ENCODE data around the gene SPTLC3.

The SPTLC3 gene

DNA sequence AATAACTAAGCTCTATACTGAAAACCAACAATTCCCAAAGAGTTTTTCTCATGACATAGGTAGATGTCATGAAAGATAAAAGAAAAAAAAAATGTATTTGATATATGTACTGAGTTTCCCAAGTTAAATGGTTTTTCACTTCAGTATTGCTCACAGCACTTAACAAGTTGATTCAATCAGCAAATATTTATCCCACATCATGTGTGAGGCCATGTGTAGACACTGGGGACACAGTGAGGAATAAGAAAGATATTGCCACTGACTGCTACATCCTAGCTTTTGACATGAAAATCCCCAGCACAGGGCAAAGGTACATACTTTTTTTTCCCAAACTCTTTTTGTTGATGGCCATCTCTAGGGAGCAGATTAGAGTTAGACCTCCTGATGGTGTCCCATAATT, 25.3 kb downstream of the SPTLC3 start:
- DNase-seq (ENCODE audit: low read depth) = no peak

DNA sequence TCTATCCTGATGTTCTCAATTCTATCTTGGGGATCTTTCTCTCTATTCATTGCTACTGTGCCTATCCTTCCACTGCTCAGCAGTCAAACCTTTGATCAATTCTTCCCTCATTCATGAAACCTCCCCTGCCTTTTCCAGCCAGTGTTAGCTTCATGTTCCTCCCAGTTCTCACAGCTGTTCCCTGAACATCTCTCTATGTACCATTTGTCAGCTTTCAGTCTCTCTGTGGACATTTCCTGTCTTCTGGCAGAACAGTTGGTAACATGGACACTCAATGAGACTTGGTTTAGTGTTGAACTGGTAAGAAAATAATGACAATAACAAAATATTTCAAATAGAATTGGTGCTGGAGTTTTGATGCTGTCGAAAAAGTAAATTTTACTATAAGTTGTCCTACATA, 26.2 kb downstream of the SPTLC3 start:
- no peak for DNase-seq (ENCODE audit: low read depth)

DNA sequence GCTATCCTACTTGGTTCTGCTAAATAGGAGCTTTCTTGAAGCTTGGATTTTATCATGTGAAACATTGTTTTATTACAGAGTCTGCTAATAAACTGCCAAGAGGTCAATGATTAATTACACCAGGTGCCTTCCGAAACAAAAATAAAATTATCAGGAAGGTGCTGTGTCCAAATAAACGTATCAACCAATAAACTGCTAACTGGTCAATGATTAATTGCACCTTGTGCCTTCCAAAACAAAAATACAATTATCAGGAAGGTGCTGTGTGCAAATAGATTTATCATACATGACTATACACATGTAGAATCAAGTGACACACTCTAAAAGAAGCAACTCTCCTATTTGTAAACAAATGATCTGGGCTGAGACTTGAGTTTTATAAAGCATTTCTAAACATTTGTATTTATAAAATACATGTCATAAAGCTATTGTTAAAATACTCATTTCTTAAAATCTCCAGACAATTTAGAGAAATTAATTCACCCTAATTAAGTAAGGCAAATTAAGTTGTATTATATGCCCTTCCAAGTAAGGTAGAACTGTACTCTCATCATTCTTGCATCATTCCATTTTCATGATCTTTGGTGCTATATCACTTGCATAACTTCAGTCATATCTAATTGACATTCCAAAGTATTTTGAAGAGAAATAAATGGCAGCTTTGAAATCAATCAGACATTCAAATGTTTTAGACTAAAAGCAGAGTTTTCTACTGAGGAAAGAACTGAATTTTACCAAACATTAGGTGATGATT, 26.8 kb downstream of the SPTLC3 start:
- DNase-seq (ENCODE audit: low read depth) = no peak

DNA sequence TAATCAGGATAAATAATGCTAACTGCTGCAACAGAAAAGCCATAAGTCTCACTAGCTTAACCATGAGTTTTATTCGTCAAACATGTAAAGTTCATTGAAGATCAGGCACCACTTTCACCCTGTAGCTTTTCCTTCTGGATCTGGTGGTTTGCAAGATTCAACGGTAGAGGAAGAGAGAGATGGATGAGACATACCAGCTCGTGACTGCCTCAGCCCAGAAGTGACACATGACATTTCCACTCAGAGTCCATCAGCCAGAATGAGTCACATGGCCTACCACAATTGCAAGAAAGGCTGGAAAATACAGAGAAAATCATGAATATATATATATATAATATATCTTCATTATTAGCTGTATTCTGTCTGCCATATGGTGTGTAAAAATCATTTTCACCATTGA, 29.0 kb downstream of the SPTLC3 start:
- no peak for DNase-seq (ENCODE audit: low read depth)

DNA sequence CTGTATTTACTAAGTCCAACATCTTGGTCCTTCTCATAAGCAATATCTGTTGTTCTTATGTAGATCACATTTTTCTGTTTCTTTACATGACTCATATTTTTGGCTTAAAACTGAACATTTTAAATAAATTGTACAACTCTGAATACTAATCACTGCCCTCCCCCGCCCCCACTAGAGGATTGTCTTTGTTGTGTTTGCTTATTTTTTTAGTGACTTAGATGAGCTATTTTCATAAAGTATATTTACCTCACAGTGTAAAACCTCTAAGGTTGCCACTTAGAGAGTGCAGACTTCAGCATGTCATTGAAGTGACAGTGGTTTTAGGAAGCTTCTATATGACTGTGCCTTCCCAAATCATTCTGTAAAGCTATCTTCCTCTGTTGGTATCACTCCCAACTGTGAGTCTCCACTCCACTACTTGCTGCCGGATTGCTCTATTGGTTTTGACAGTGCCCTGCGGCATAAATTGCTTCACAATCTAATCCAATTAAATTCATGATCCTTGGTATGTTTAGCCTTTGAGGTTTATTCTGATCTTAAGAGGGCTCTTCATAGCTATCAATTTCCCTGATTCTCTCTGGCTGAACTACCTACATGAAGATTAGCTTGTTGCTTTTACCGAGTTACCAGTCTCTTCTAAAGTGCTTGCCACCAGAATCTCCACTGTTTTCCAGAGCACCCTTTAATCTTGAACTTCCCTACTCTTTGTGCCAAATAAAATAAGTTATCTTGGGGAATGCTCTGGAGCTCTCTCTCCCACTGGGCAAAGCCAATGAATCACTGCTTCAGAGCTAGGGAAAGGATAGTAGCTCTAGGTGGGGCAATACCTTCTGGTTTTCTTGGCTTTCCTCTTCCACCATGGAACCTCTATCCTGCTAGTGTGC, 33.0 kb downstream of the SPTLC3 start:
- DNase-seq (ENCODE audit: low read depth) = no peak

DNA sequence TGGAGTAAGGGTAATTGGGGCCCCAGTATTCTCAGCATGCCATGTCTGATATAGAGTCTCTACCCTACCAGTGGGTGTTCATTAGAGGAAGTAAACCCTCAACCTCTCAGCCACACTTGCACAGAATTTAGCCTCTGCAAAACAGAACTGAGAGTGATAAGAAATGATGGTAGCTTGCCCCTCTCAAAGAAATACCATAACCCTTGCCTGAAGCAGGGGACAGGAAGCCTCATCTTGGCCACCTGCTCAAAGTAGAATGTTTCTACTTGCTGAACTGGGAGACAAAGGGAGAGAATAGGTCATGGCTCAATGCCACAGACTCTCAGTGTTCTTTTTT, 33.7 kb downstream of the SPTLC3 start:
- no peak for DNase-seq (ENCODE audit: low read depth)

DNA sequence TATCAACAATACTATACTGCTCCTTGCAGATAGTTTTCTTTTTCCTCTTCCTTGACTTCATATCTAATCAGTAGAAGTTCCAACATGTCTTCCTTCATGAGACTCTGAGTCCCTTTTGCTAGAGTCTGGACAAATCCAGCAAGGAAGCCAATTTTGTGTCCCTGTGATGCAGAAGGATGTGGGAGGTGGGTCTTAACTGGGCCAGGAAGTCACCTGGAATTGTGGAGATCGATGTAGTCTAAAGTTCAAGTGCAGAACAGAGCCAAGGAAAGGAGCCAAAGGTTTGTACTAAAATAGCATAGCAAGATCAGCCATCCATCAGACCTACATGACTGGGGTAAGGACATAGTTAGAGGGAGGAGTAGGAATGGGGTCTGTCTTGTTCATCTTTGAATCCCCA, 37.6 kb downstream of the SPTLC3 start:
- DNase-seq (ENCODE audit: low read depth) = no peak

DNA sequence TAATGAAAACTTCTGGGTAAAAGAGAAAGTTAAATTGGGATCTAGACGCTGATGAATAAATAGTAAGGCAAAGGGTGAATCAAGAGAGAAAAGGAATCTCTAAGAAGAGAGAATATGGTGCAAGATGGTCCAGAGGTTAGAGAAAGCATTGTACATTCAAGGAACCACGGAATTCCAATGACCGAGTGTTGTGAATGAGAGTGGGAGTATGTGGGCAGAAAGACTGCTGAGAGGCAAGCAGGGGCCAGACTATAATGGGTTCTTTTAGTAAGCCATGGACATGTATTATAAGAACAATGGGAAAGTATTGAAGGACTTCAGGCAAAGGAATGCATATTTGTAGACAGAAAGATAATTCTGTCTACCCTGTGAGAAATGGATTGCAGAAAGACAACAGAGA, 45.2 kb downstream of the SPTLC3 start:
- DNase-seq (ENCODE audit: low read depth) = no peak

DNA sequence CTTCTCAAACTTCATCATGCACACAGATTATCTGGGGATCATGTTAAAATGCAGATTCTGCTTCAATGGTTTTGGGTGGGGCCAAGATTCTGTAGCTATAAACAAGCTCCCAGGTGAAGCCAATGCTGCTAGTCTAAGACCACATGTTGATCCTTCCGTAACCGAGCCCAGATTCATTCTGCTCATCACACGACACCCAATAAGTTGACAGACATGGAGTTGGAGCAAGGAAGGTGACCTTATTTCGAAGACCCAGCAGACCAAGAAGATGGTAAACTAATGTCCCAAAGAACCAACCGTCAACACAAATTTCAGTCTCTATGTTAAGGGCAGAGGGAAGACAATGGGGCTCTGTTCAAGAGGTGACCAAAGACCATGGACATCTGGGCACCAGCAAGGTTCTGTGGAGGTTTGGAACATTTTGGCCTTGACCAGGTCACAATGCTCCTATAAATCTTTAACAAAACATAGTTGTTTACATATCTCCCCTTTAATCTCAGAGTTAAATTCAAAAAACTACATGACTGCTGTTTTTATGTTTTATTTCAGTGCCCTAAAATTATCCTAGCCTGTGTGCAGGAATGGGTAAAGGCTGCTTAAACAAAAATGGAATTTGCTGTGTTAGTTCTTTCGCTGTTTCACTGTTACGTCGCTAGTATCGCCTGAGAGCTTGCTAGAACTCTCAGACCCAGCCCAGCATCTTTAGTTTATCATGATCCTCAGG, 50.1 kb downstream of the SPTLC3 start:
- DNase-seq (ENCODE audit: low read depth) = no peak

DNA sequence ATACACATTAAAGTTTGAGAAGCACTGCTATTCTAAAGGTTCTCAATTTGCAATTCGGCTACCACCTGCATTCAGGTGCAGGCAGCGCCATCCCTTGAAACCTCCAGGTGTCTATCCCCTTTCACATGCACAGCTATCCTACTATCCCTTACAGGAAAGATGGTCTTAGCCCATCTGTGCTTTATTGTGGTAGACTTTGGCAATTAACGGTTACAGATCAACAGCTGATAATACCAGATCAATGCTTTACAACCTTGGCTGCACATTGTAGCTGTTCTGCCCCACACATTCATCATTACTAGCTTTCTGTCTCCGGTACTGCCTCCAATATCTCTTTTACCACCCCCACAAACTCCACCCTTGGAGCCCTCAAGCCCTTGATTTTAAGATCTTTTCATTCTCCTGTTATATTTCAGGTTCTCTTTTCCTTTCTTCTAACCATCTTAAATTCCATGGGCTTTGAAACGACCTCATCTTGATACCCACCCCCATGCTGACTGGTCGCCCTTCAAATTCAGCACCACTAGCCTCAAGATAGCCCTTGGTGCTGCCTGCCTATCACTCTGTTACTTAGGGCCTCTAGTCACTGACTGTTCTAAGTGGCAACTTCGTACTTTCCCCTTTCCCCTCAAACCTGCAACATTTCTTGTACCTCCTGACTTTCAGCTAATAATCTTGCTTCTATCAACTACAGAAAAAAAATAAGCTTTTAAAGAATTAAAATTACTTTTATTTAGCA, 50.8 kb downstream of the SPTLC3 start:
- no peak for DNase-seq (ENCODE audit: low read depth)

DNA sequence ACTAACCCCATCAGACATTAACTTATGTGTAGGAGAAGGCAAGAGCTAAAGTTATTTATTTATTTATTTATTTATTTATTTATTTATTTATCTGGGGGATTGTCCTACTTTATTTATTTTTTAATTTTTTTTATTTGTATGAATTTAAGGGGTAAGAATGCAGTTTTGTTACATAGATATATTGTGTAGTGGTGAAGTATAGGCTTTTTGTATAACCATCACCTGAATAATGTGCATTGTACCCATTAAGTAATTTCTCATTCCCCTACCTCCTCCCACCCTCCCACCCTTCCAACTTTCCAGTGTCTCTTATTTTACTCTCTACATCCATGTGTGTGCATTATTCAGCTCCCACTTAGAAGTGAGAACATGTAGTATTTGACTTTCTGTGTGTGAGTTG, 51.6 kb downstream of the SPTLC3 start:
- DNase-seq (ENCODE audit: low read depth) = no peak

DNA sequence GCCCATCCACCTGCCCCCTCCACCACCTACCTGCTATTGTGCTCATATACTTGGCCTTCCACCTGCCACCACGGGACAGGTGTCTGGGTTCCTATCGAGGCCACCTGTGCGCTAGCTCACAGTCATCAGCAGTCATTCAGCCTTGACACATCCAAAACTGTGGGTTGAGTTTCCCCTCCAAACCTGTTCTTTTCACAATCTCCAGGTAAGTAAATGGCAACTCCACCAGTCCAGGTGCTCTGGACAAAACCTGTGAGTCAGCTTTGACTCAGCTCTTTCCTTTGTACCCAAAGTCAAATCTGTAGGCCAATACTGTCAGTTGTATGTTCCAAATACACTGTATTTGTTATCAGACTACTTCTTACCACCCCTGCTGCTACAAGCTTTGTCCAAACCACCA, 52.6 kb downstream of the SPTLC3 start:
- no peak for DNase-seq (ENCODE audit: low read depth)

DNA sequence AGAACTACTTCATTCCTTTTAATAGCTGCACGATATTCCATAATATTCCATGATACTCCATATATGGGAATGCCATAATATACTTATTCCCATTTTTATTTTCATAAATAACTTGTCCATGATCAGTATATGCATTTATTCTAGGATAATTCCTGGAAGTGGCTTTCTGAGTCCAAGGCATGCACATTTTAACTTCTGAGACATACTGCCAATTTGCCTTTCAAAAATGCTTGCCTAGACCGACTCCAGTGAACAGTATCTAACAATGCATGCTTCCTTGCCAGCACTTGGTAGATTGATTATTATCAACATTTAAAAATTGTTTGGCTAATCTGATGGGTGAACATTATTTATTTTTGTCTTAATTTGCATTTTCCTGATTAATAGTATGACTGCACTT, 54.0 kb downstream of the SPTLC3 start:
- DNase-seq (ENCODE audit: low read depth) = no peak

DNA sequence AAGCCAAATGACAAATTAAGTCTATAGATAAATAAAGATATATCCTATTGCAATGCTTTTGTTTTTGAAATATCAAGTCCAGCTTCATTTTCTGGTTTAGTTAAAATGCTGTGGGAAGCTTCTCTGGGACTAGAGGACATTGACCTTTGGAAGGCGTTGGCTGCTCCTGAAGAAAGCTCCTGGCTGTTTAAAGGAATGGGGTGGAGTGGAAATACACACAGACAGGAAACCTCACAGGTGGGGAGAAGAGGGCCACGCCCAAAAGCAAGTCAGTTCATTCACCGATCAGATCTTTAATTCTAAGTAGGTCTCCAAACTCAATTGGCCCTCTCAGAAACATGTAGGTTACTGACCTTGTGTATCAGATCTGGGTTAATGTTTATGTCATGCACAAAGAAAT, 59.6 kb downstream of the SPTLC3 start:
- DNase-seq (ENCODE audit: low read depth) = no peak

DNA sequence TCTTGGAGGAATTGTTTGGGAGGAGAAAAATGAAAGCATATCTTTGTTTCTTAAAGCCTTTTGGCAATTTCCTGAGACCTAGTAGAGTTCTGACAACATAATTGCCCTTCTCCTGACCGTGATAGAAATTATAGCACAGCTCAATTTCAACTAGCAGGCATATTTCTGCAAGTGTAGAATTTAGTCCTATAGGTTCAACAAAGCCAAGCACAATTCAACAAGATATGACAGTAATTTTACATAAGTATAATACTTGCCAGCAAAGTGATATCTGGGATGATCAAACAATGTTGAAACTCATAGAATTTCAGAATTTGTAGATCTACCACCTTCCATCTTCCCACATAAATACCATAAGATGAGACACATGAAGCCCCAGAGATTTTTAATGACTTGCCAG, 73.1 kb downstream of the SPTLC3 start:
- no peak for DNase-seq (ENCODE audit: low read depth)

DNA sequence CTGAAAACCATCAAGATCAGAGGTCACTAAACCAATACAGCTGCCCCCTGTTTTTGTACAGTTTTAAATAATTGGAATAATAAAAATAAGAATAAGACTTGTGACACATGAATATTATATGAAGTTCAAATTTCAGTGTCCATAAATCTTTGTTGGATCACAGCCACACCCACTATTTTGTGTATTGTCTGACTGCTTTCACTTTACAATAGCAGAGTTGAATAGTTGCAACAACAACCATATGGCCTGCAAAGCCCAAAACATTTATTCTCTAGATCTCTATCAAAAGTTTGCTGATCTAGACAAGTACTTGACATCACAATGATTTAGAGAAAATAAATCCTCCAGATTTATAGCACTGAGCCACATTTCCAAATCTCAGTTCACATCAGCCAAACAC, 73.6 kb downstream of the SPTLC3 start:
- DNase-seq (ENCODE audit: low read depth) = no peak

DNA sequence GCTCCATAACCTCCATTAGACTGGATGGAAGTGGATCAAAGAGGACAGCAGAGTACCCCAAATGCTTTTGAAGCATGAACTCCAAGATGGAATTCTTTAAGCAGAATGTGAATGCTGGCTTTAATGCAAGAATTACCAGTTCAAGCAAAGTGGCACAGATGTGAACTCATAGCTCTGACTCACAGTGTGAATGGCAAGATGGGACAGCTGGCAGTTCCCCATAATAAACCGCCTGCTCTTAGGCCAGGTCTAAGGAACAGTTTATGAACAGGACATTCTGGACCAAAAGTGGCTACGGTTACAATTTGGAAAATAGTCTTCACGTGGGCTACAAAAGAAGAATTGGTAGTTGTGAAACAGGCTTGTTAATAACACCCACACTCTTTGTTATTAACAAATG, 76.5 kb downstream of the SPTLC3 start:
- DNase-seq (ENCODE audit: low read depth) = no peak

DNA sequence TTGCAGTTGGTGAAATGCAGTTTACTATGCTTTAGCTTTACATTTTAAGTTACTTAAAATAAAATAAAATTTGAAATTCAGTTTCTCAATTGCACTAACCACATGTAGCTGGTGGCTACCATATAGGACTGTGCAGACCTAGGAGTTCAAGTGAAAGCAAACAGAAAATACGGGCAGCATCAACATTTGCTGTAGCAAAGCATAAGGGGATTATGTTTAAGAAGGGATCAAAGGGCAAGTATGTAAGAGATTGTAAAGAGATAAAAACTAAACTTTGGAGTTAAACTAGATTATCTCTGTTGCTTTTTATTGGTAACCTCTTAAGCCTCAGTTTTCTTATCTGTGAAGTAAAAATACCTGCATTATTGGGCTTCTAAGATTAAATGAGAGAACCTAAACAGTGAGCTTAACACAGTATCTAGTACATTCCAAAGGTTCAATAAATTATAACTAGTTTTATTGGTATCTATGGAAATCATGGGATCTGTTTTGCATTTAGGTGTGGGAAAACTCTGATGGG, 81.2 kb downstream of the SPTLC3 start:
- no peak for DNase-seq (ENCODE audit: low read depth)

DNA sequence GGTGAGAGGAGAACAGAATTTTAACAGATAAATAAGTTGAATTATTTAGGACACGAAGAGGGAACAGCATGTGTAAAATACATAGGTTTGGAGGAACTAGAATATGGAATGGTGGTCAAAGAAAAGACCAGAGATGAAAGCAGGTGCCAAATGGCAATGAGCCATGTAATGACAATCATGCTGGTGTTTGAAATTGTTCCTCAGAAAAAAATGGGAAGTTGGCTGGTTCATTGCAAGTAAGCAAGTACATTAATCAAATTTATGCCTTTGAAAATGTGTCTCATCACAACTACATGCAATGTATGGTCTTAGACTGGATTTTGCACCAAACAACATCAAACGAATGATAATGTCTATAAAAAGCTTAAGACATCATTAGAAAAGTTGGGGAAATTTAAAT, 83.3 kb downstream of the SPTLC3 start:
- DNase-seq (ENCODE audit: low read depth) = no peak

DNA sequence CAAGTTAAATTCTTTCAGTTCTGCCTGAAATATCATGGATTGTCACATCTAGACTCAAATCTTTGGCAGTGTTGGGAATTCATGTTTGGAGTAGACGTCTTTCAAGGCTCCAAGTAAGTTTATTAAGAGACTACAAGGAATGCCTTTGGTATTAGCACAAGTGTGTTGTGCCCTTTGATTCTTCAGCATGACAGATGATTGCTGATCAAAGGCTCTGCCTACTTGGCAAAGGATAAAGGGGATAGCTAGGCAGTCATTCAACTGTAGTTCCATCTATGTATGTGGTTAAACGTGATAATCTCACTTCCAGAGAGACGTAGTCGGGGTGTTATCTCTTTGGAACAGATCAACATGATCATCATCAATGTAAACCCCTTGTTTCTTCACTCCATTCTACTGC, 86.2 kb downstream of the SPTLC3 start:
- no peak for DNase-seq (ENCODE audit: low read depth)

DNA sequence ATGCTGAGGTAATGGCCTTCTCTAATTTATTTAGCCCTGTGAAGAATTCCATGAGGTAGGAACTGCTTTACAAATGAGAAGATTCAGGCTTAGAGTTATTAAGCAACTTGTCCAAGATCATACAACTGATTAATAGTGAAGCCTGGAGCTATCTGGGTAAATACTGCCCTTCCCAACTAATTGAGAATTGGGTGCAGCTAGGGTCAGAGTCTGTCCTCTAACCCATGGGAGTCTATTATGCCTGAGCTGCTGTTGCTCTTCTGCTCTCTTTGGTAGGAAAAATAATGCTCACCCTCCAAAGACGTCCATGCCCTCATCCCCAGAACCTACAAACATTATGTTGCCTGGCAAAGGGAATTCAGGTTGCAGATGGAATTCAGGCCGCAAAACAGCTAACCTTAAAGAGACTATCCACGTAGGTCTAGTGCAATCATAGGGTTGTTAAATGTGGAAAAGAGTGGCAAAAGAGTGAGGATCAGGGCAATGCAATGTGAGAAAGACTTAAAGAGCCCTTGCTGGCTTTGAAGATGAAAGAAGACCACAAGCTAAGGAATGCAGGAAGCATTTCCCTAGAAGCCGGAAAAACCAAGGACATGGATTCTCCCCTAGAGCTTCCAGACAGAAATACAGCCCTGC, 90.1 kb downstream of the SPTLC3 start:
- no peak for DNase-seq (ENCODE audit: low read depth)

DNA sequence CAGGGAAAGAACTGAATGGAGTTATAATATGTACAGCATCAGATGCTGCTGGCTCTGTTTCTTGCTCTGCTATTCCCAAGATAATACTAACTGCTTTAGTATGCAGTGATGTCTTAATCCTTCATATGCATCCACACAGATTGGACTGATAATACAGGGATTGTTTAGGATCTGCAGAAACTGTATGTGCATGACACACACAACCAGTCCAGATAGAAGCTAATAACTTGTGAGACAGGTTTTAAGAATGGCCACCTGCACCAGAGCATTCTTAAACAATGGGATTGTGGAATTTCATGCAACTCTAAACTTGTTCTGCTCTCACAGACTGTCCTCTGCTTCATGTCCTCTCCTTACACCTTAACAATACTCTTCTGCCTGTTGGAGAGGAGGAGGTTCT, 90.9 kb downstream of the SPTLC3 start:
- no peak for DNase-seq (ENCODE audit: low read depth)

Measured in activated T-cell treated with anti-CD3 and anti-CD28 coated beads for 24 hours (primary cell).